Activated CD4-positive, alpha-beta T cell treated with anti-CD3 and anti-CD28 coated beads, Interleukin-2, amount 10 ng/mL, durations not matched to agents 7 days and 5 days (primary cell): Measurements from ENCODE around the gene JCAD. TPM values are rescaled to one million over a fixed set of nuclear protein-coding genes. Genes with fewer than 3 reads are reported as not detected.

Experiments used
- CTCF ChIA-PET: fragments of 350-600 bp; sonication (Branson Sonifier 250); formaldehyde crosslinking; loops from one replicate; lab custom pipeline; 2021; ENCODE audit warnings: antibody characterized with exemption; lab: Charles Lee
- POLR2A ChIA-PET: fragments of 350-600 bp; sonication (Branson Sonifier 250); formaldehyde crosslinking; loops from one replicate; lab custom pipeline; 2021; ENCODE audit warnings: antibody characterized with exemption; lab: Charles Lee
- DNase-seq: peaks from one replicate; pipeline ENCODE4 v3.0.0-alpha.2; 2020
- H3K27ac Mint-ChIP-seq: one replicate; pipeline ENCODE4 v1.8.0; 2021; ENCODE audit warnings: mild to moderate bottlenecking, moderate library complexity, mixed read lengths
- H3K27me3 Mint-ChIP-seq: one replicate; pipeline ENCODE4 v1.8.0; 2021; ENCODE audit warnings: mixed read lengths
- H3K36me3 Mint-ChIP-seq: one replicate; pipeline ENCODE4 v1.8.0; 2021; ENCODE audit warnings: low read depth, mixed read lengths
- H3K4me1 Mint-ChIP-seq: one replicate; pipeline ENCODE4 v1.8.0; 2021; ENCODE audit warnings: mixed read lengths
- H3K4me3 Mint-ChIP-seq: one replicate; pipeline ENCODE4 v1.8.0; 2021; ENCODE audit warnings: mild to moderate bottlenecking, moderate library complexity, mixed read lengths
- H3K9me3 Mint-ChIP-seq: one replicate; pipeline ENCODE4 v1.8.0; 2021; ENCODE audit warnings: mixed read lengths
- total RNA-seq, 2 experiments: library from RNA; stranded (reverse); gene quantifications; one replicate each; pipeline ENCODE4 v1.2.3, GENCODE V29; 2021

JCAD gene
- total RNA-seq, 2 experiments from 2014 or later: 0.12 TPM; not detected in 1

GRCh38 chr10:30092151-30092790 lies 32.9 kb upstream of the JCAD start:
- H3K27me3 Mint-ChIP-seq: peaks cover 29% of the 10 kb centered on the region
- H3K4me3 Mint-ChIP-seq: no peak overlapping the region
- no peaks in the 10 kb centered on the region for H3K9me3 Mint-ChIP-seq
- H3K4me1 Mint-ChIP-seq: no peaks in the 10 kb centered on the region
- H3K27ac Mint-ChIP-seq: no peak overlapping the region
- H3K36me3 Mint-ChIP-seq: no peaks in the 10 kb centered on the region
- DNase-seq: no peak
- ChIA-PET POLR2A (no interaction called here), CTCF (interaction anchor here (1.1 to 1.2 kb wide), 2 partner anchors 27 to 94 kb away, joined by 3 to 4 read pairs; no protein-coding TSS in a partner anchor)

- no peaks in the 10 kb centered on the region for H3K4me1 Mint-ChIP-seq
- no peak overlapping the region for H3K27ac Mint-ChIP-seq
- H3K9me3 Mint-ChIP-seq: no peaks in the 10 kb centered on the region
- POLR2A ChIA-PET: no interaction called here
- no peaks in the 10 kb centered on the region for H3K36me3 Mint-ChIP-seq
- H3K27me3 Mint-ChIP-seq: peaks cover 29% of the 10 kb centered on the region
- CTCF ChIA-PET: interaction anchor here (1.0 kb wide), 1 partner anchor 18 kb away, joined by 3 read pairs; no protein-coding TSS in a partner anchor
- no peak for DNase-seq
- no peak overlapping the region for H3K4me3 Mint-ChIP-seq
Observed at GRCh38 chr10:30091136-30091535, 31.8 kb upstream of the JCAD start.

GRCh38 chr10:30088178-30088577 lies 28.8 kb upstream of the JCAD start:
- H3K4me1 Mint-ChIP-seq: no peaks in the 10 kb centered on the region
- no peaks in the 10 kb centered on the region for H3K36me3 Mint-ChIP-seq
- no peak for DNase-seq
- CTCF ChIA-PET: no interaction called here
- H3K27me3 Mint-ChIP-seq: peaks cover 27% of the 10 kb centered on the region
- H3K27ac Mint-ChIP-seq: no peak overlapping the region
- POLR2A ChIA-PET: no interaction called here
- no peak overlapping the region for H3K4me3 Mint-ChIP-seq
- H3K9me3 Mint-ChIP-seq: no peaks in the 10 kb centered on the region

GRCh38 chr10:30083934-30084333 lies 24.5 kb upstream of the JCAD start:
- Mint-ChIP-seq H3K4me1 (no peaks in the 10 kb centered on the region), H3K27me3 (peaks cover 29% of the 10 kb centered on the region), H3K36me3 (no peaks in the 10 kb centered on the region), H3K27ac (peak overlapping the region; percentile 6), H3K9me3 (no peaks in the 10 kb centered on the region), H3K4me3 (no peak overlapping the region)
- CTCF ChIA-PET: interaction anchor here (1.1 kb wide), 1 partner anchor 9 kb away, joined by 4 read pairs; no protein-coding TSS in a partner anchor
- DNase-seq: no peak
- POLR2A ChIA-PET: interaction anchor here (0.6 kb wide), 1 partner anchor 32 kb away, joined by 3 read pairs; no protein-coding TSS in a partner anchor

- Mint-ChIP-seq H3K4me3 (no peak overlapping the region), H3K9me3 (no peaks in the 10 kb centered on the region), H3K36me3 (no peaks in the 10 kb centered on the region), H3K27me3 (peaks cover 35% of the 10 kb centered on the region), H3K4me1 (no peaks in the 10 kb centered on the region), H3K27ac (no peak overlapping the region)
- ChIA-PET CTCF (no interaction called here), POLR2A (no interaction called here)
- no peak for DNase-seq
Observed at GRCh38 chr10:30081182-30081581, 21.8 kb upstream of the JCAD start.

- Mint-ChIP-seq H3K9me3 (no peaks in the 10 kb centered on the region), H3K4me1 (no peaks in the 10 kb centered on the region)
- POLR2A ChIA-PET: no interaction called here
Observed at GRCh38 chr10:30080161-30080560, 20.8 kb upstream of the JCAD start.

GRCh38 chr10:30079408-30079807 lies 20.0 kb upstream of the JCAD start:
- Mint-ChIP-seq H3K27me3 (peaks cover 28% of the 10 kb centered on the region), H3K4me1 (no peaks in the 10 kb centered on the region), H3K27ac (no peak overlapping the region), H3K9me3 (no peaks in the 10 kb centered on the region), H3K4me3 (no peak overlapping the region), H3K36me3 (no peaks in the 10 kb centered on the region)
- POLR2A ChIA-PET: no interaction called here
- DNase-seq: no peak
- CTCF ChIA-PET: no interaction called here

More at GRCh38 chr10:30080161-30080560, 20.8 kb upstream of the JCAD start:
- no peaks in the 10 kb centered on the region for H3K36me3 Mint-ChIP-seq
- H3K27me3 Mint-ChIP-seq: peaks cover 32% of the 10 kb centered on the region
- CTCF ChIA-PET: no interaction called here
- H3K4me3 Mint-ChIP-seq: no peak overlapping the region
- no peak for DNase-seq
- H3K27ac Mint-ChIP-seq: no peak overlapping the region

- ChIA-PET CTCF (interaction anchor here (1.1 kb wide), 1 partner anchor 9 kb away, joined by 4 read pairs; no protein-coding TSS in a partner anchor), POLR2A (no interaction called here)
- Mint-ChIP-seq H3K36me3 (no peaks in the 10 kb centered on the region), H3K27me3 (peaks cover 33% of the 10 kb centered on the region), H3K27ac (no peak overlapping the region), H3K9me3 (no peaks in the 10 kb centered on the region), H3K4me1 (no peaks in the 10 kb centered on the region), H3K4me3 (no peak overlapping the region)
- no peak for DNase-seq
Observed at GRCh38 chr10:30075481-30075880, 16.1 kb upstream of the JCAD start.

GRCh38 chr10:30074933-30075332 lies 15.5 kb upstream of the JCAD start:
- Mint-ChIP-seq H3K27me3 (peaks cover 29% of the 10 kb centered on the region), H3K4me1 (no peaks in the 10 kb centered on the region), H3K27ac (no peak overlapping the region), H3K36me3 (no peaks in the 10 kb centered on the region), H3K4me3 (no peak overlapping the region), H3K9me3 (no peaks in the 10 kb centered on the region)
- ChIA-PET POLR2A (no interaction called here), CTCF (interaction anchor here (1.1 kb wide), 1 partner anchor 9 kb away, joined by 4 read pairs; no protein-coding TSS in a partner anchor)
- no peak for DNase-seq

- no peaks in the 10 kb centered on the region for H3K4me1 Mint-ChIP-seq
- ChIA-PET CTCF (interaction anchor here (0.6 to 1.3 kb wide), 2 partner anchors 36 to 193 kb away, joined by 4 to 7 read pairs; no protein-coding TSS in a partner anchor), POLR2A (no interaction called here)
- DNase-seq: no peak
- H3K36me3 Mint-ChIP-seq: no peaks in the 10 kb centered on the region
- H3K9me3 Mint-ChIP-seq: no peaks in the 10 kb centered on the region
- H3K27ac Mint-ChIP-seq: no peak overlapping the region
- H3K4me3 Mint-ChIP-seq: no peak overlapping the region
- peaks cover 31% of the 10 kb centered on the region for H3K27me3 Mint-ChIP-seq
Observed at GRCh38 chr10:30074090-30074489, 14.7 kb upstream of the JCAD start.

- POLR2A ChIA-PET: no interaction called here
- Mint-ChIP-seq H3K4me3 (no peak overlapping the region), H3K27me3 (peaks cover 31% of the 10 kb centered on the region), H3K9me3 (no peaks in the 10 kb centered on the region), H3K4me1 (no peaks in the 10 kb centered on the region), H3K36me3 (no peaks in the 10 kb centered on the region), H3K27ac (no peak overlapping the region)
- CTCF ChIA-PET: interaction anchor here (0.6 to 1.3 kb wide), 2 partner anchors 36 to 193 kb away, joined by 4 to 7 read pairs; no protein-coding TSS in a partner anchor
- no peak for DNase-seq
Observed at GRCh38 chr10:30073767-30074060, 14.3 kb upstream of the JCAD start.

- no peak overlapping the region for H3K4me3 Mint-ChIP-seq
- H3K27me3 Mint-ChIP-seq: peaks cover 29% of the 10 kb centered on the region
- no peaks in the 10 kb centered on the region for H3K4me1 Mint-ChIP-seq
- DNase-seq: no peak
- ChIA-PET CTCF (interaction anchor here (1.3 kb wide), 1 partner anchor 37 kb away, joined by 4 read pairs; no protein-coding TSS in a partner anchor), POLR2A (no interaction called here)
- no peaks in the 10 kb centered on the region for H3K9me3 Mint-ChIP-seq
- no peaks in the 10 kb centered on the region for H3K36me3 Mint-ChIP-seq
- H3K27ac Mint-ChIP-seq: no peak overlapping the region
Observed at GRCh38 chr10:30073045-30073766, 13.8 kb upstream of the JCAD start.

- ChIA-PET POLR2A (no interaction called here), CTCF (interaction anchor here (0.6 kb wide), 1 partner anchor 179 kb away, joined by 4 read pairs; no protein-coding TSS in a partner anchor)
- Mint-ChIP-seq H3K36me3 (no peaks in the 10 kb centered on the region), H3K27ac (no peak overlapping the region), H3K27me3 (peaks cover 22% of the 10 kb centered on the region), H3K4me1 (no peaks in the 10 kb centered on the region), H3K9me3 (no peaks in the 10 kb centered on the region), H3K4me3 (no peak overlapping the region)
- DNase-seq: no peak
Observed at GRCh38 chr10:30072068-30072467, 12.7 kb upstream of the JCAD start.
